ENCODE measurements around the gene TM2D3.

Gene TM2D3

GRCh38 chr15:101599091-101599490, 53.1 kb downstream of the TM2D3 start:
- DNase-seq, result no peak

GRCh38 chr15:101597360-101597928, 54.7 kb downstream of the TM2D3 start:
- no peak for DNase-seq

- no peak for DNase-seq
Measured at GRCh38 chr15:101596633-101597032, 55.5 kb downstream of the TM2D3 start.

Measured in femur (tissue), 1 donor.